Omental fat pad (tissue), 4 donors: ENCODE measurements around the gene D2HGDH. TPM values are rescaled to one million over a fixed set of nuclear protein-coding genes. Genes with fewer than 3 reads are reported as not detected.
"Not testable (repeated sequence)": the region's sequence is repeated elsewhere in the genome, so short reads cannot be mapped to it uniquely, and the experiment has no call there.

Experiments
- ATAC-seq: fragments of 150-250 bp; one replicate; pipeline ENCODE4 v1.9.1; 2016; ENCODE audit warnings: mild to moderate bottlenecking, moderate library complexity; ENCODE audit not compliant: low FRiP score
- DNase-seq: peaks from one replicate; pipeline ENCODE4 v3.0.0-alpha.2; 2019; ENCODE audit warnings: low spot score
- CTCF ChIP-seq, 3 donors: fragments of 450-650 bp; IDR thresholded peaks; one replicate each; pipeline ENCODE4 v1.5.1; 2016 to 2017; ENCODE audit warnings: antibody characterized with exemption in 3 of 3, mild to moderate bottlenecking in 3 of 3, moderate library complexity in 2 of 3
- total RNA-seq, 4 donors: library from RNA; depleted of rRNA; stranded (reverse); fragments of >200 nt; gene quantifications; one replicate each; pipeline ENCODE4 v1.1.0, GENCODE V29; 2016

D2HGDH gene
- total RNA-seq, 4 donors from 2014 or later = 12.4 to 31.2 (median 16.9) TPM

GRCh38 chr2:241724975-241725870 is 9.2 kb upstream of the D2HGDH start:
- ATAC-seq (no peak), DNase-seq (no peak)
- TF ChIP-seq CTCF (IDR thresholded peaks at IDR 0.05) = no peak

- DNase-seq = no peak
- ATAC-seq = no peak
- TF ChIP-seq CTCF (IDR thresholded peaks at IDR 0.05) = no peak
Measured at GRCh38 chr2:241726459-241726858, 8.0 kb upstream of the D2HGDH start.

GRCh38 chr2:241728000-241728399 is 6.4 kb upstream of the D2HGDH start:
- DNase-seq = no peak
- ATAC-seq = no peak
- TF ChIP-seq CTCF (IDR thresholded peaks at IDR 0.05) = no peak

- no peak for ATAC-seq
- no peak for DNase-seq
- TF ChIP-seq CTCF (IDR thresholded peaks at IDR 0.05) = no peak
Measured at GRCh38 chr2:241728627-241729026, 5.8 kb upstream of the D2HGDH start.

GRCh38 chr2:241729868-241730267 is 4.6 kb upstream of the D2HGDH start:
- no peak for ATAC-seq
- no peak for TF ChIP-seq CTCF (IDR thresholded peaks at IDR 0.05)
- no peak for DNase-seq

- ATAC-seq = no peak
- no peak for TF ChIP-seq CTCF (IDR thresholded peaks at IDR 0.05)
- no peak for DNase-seq
Measured at GRCh38 chr2:241730671-241731293, 3.6 kb upstream of the D2HGDH start.

- not testable (repeated sequence) for ATAC-seq, DNase-seq
Measured at GRCh38 chr2:241732513-241733186, 1.8 kb upstream of the D2HGDH start.
